GM18511 (cell line): ENCODE results near the gene SMC1A.

Experiments
- ATAC-seq: cut with Tn5 transposase; IDR thresholded peaks from one replicate; pipeline ENCODE4 v1.9.1; 2021; ENCODE audit warnings: mild to moderate bottlenecking, moderate library complexity; ENCODE audit not compliant: unreplicated experiment

Gene SMC1A

GRCh38 chrX:53354669-53355068, 67.8 kb downstream of the SMC1A start:
- ATAC-seq, result no peak

- ATAC-seq, result no peak
These were observed 74.5 kb downstream of the SMC1A start for GRCh38 chrX:53347948-53348347.

- no peak for ATAC-seq
These were observed 81.4 kb downstream of the SMC1A start for GRCh38 chrX:53340852-53341645.

GRCh38 chrX:53337101-53337500, 85.4 kb downstream of the SMC1A start:
- no peak for ATAC-seq

DNA sequence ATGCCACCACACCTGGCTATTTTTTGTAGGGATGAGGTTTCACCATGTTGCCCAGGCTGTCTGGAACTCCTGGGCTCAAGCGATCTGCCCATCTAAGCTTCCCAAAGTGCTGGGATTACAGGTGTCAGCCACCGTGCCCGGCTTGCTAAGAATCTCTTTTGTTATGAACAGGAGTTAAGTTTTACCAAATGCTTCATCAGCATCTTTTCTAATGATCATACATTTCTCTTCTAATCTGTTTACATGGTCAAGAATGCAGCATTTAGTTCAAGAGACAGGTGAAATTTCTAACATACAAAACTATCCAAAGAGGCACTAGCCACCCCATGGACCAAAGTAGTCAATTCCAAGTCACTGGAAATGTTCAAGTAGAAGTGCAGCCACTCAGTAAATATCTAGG, 88.6 kb downstream of the SMC1A start:
- no peak for ATAC-seq

- ATAC-seq, result no peak
These were observed 90.2 kb downstream of the SMC1A start for GRCh38 chrX:53332204-53332603.

DNA sequence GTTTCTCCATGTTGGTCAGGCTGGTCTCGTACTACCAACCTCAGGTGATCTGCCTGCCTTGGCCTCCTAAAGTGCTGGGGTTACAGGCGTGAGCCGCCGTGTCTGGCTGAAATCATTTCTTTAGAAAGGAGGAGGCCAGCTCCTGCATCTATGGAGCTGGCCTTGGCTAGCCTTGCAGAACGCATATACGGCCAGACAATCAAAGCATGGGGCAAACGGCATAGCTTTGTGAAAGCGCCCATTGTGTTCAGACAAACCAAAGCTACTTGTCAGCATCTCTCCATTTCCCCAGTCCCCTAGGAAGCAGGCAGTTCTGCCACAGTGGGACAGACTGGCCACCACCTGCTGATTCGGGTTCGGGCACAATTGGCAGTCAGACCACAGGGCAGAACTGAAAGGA, 92.1 kb downstream of the SMC1A start:
- ATAC-seq, result no peak

DNA sequence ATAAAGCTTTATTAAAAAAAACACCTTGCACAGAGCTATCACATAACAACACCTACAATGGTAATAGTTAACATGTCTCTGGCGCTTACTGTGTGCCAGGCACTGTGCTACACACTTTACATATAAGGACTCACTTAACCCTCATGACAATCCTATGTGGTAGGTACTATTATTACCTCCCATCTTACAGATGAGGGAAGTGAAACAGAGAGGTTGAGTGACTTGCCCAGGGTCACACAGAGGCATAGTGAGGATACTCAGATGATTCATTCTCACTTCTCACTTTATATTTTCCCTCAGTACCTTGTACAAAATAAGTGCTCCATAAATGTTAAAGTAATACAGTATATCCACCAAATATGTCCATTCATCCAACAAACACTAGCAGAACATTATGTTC, 97.7 kb downstream of the SMC1A start:
- ATAC-seq, result no peak
